Mesendoderm (in vitro differentiated cells): ENCODE data around the gene GMCL1.

Source experiments
- DNase-seq: peaks from one replicate; pipeline ENCODE4 v3.0.0; 2013
- H2AK5ac ChIP-seq: 2 replicates; pipeline ENCODE4 v1.6.1; 2013; ENCODE audit warnings: low read length, inconsistent platforms
- H2BK120ac ChIP-seq: 2 replicates; pipeline ENCODE4 v1.6.1; 2013; ENCODE audit warnings: low read depth, mild to moderate bottlenecking, low read length, moderate library complexity, mixed read lengths
- H2BK15ac ChIP-seq: replicated peaks from 2 replicates; pipeline ENCODE4 v1.6.1; 2013; ENCODE audit warnings: low read depth, mild to moderate bottlenecking, moderate library complexity
- H2BK5ac ChIP-seq: 2 replicates; pipeline ENCODE4 v1.6.1; 2013; ENCODE audit warnings: low read length, inconsistent platforms
- H3K18ac ChIP-seq: 2 replicates; pipeline ENCODE4 v1.6.1; 2013; ENCODE audit warnings: mild to moderate bottlenecking, low read length, mixed read lengths
- H3K23ac ChIP-seq: one replicate; pipeline ENCODE4 v1.6.1; 2013; ENCODE audit warnings: low read length
- H3K27ac ChIP-seq: 2 replicates; pipeline ENCODE4 v1.5.1; 2013; ENCODE audit warnings: low read depth, mild to moderate bottlenecking, inconsistent platforms, low read length, moderate library complexity
- H3K27me3 ChIP-seq: 2 replicates; pipeline ENCODE4 v1.6.1; 2013; ENCODE audit warnings: low read length, control low read depth, mild to moderate bottlenecking, inconsistent platforms; ENCODE audit not compliant: insufficient read depth, poor library complexity
- H3K36me3 ChIP-seq: 2 replicates; pipeline ENCODE4 v1.6.1; 2013; ENCODE audit warnings: low read length, inconsistent platforms; ENCODE audit not compliant: control insufficient read depth, insufficient read depth
- H3K4ac ChIP-seq: one replicate; pipeline ENCODE4 v1.6.1; 2013; ENCODE audit warnings: low read depth, mild to moderate bottlenecking, low read length, moderate library complexity
- H3K4me1 ChIP-seq: 2 replicates; pipeline ENCODE4 v1.6.1; 2013; ENCODE audit warnings: low read depth, low read length, inconsistent platforms; ENCODE audit not compliant: control insufficient read depth
- H3K4me2 ChIP-seq: 2 replicates; pipeline ENCODE4 v1.6.1; 2013; ENCODE audit warnings: low read length
- H3K4me3 ChIP-seq: 2 replicates; pipeline ENCODE4 v1.5.1; 2013; ENCODE audit warnings: mild to moderate bottlenecking, low read length
- H3K56ac ChIP-seq: one replicate; pipeline ENCODE4 v1.6.1; 2013; ENCODE audit warnings: low read length
- H3K79me1 ChIP-seq: 2 replicates; pipeline ENCODE4 v1.6.1; 2013; ENCODE audit warnings: low read length, inconsistent platforms
- H3K79me2 ChIP-seq: 2 replicates; pipeline ENCODE4 v1.6.1; 2013; ENCODE audit warnings: mild to moderate bottlenecking, low read length; ENCODE audit not compliant: control insufficient read depth, insufficient read depth
- H3K9ac ChIP-seq: 2 replicates; pipeline ENCODE4 v1.6.1; 2013; ENCODE audit warnings: low read length, inconsistent platforms
- H4K5ac ChIP-seq: one replicate; pipeline ENCODE4 v1.6.1; 2013; ENCODE audit warnings: low read length
- H4K8ac ChIP-seq: one replicate; pipeline ENCODE4 v1.6.1; 2013; ENCODE audit warnings: low read depth, mild to moderate bottlenecking, control low read depth, low read length, moderate library complexity
- WGBS: extraction: QIAGEN DNeasy Blood & Tissue Kit; methylation state at CpG from one replicate; pipeline ENCODE4 v1.1.7; 2013; ENCODE audit warnings: low lambda C conversion rate, missing lambda C conversion rate; ENCODE audit not compliant: insufficient coverage; ENCODE audit errors: extremely low coverage; 5-methylcytosine and 5-hydroxymethylcytosine counted together

Gene GMCL1

DNA sequence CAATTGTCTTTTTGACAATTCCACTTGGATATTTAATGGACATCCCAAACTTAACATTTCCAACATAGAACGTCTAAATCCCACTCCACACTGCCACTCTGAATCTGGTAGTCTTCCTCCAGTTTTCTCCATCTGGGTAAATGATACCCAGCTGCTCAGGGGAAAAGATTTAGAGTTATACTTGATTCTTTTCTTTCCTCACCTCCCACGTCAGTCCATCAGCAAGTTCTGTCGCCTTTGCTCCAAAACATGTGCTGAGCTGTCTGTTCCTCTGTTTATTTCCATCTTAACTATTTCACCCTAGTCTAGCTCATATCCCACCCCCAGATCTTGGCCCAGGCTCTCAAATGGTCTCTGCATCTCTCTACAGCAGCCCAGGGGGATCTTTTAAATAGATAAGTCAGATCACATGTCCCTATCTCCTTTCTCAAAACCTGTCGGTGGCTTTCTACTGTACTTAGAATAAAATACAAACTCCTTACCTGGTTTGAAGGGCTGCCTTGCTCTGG is 43.4 kb upstream of the GMCL1 start:
- Histone ChIP-seq H2BK5ac (no peak overlapping the region), H3K79me2 (no peaks in the 10 kb centered on the region), H4K8ac (no peak overlapping the region), H3K4me1 (peaks cover 6% of the 10 kb centered on the region), H2AK5ac (no peak overlapping the region), H3K36me3 (no peaks in the 10 kb centered on the region), H3K27ac (no peak overlapping the region), H3K18ac (no peak overlapping the region), H3K4me2 (no peak overlapping the region), H4K5ac (no peak overlapping the region), H3K4me3 (no peak overlapping the region), H2BK120ac (no peak overlapping the region), H3K27me3 (no peaks in the 10 kb centered on the region), H3K4ac (no peak overlapping the region), H3K9ac (no peak overlapping the region), H3K79me1 (no peaks in the 10 kb centered on the region), H3K56ac (no peak overlapping the region), H3K23ac (no peak overlapping the region), H2BK15ac (no peak overlapping the region)
- no peak for DNase-seq
- WGBS, result no CpG with 5 or more reads among the region's 4 CpGs

DNA sequence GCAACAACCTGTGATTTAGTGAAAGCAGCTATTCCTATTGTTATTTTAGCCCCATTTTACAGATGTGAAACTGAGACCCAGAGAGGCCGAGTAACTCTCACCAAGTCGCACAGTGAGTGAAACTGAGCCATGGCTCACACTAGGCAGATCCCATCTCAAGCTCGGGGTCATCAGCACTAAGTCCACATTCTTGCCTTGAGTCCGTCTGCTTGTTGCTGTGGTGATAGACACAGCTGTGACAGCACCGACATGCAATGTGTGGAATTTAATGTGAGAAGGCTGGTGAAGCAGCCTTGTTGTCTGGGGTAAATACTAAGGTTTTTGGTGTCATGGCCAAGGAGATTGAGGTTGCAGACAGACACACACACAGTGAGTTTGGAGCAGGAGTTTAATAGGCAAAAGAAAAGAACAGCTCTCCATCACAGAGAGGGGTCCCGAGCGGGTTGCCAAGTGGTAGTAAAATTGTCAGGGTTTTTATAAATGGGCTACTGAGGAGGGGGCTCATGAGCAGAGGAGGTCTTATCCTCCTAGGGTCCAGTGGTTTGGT is 40.2 kb upstream of the GMCL1 start:
- no peak overlapping the region for H3K9ac ChIP-seq
- H3K4me2 ChIP-seq, result no peak overlapping the region
- H2BK15ac ChIP-seq, result no peak overlapping the region
- peak; percentile 98 for DNase-seq
- no peak overlapping the region for H3K56ac ChIP-seq
- H3K36me3 ChIP-seq, result no peaks in the 10 kb centered on the region
- no peak overlapping the region for H3K23ac ChIP-seq
- no peaks in the 10 kb centered on the region for H3K79me1 ChIP-seq
- peak overlapping the region; percentile 7 for H3K27ac ChIP-seq
- no peak overlapping the region for H4K8ac ChIP-seq
- no peak overlapping the region for H3K18ac ChIP-seq
- H3K4me3 ChIP-seq, result no peak overlapping the region
- no peak overlapping the region for H2BK5ac ChIP-seq
- H3K27me3 ChIP-seq, result no peaks in the 10 kb centered on the region
- no peak overlapping the region for H2BK120ac ChIP-seq
- H3K79me2 ChIP-seq, result no peaks in the 10 kb centered on the region
- no peak overlapping the region for H4K5ac ChIP-seq
- no peak overlapping the region for H2AK5ac ChIP-seq
- peaks cover 3% of the 10 kb centered on the region for H3K4me1 ChIP-seq
- H3K4ac ChIP-seq, result no peak overlapping the region
- no CpG with 5 or more reads among the region's 7 CpGs for WGBS

DNA sequence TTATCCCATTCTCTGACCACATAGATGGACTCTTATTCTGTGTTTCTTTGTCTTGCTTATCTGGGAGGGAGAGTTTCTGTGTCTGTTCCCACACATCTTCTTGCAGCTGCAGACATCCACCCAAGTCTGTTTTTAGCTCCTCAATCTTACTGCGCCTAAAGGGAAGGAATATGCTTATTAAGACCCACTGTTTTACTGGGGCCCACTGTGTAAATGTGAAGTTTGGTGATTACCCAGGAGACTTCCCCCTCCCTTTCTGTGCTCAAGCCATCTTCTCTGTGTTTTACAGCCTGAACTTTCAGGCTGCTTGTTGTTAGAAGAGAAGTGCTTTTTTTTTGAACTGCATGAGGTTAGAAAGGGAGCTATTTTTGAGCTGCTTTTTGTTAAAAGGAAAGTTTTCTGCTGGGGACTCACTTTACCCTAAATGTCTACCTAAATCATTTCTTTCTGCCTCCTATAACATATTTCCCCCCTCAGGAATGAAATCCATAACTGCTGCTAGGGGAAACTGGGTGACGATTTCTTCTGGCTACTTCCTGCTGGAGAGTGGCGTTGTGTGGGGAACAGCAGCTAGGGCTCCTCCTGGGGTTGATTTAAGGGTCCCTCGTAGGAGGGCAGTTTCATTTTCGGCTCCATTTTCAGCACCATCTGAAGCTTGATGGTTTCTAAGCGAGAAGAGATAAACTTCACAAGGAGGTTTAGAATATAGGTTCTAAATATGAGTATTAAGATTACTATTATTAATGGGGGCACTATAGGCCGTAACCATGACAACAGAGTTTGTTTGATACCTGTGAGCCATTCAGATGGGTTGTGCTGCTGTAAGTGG is 39.5 kb upstream of the GMCL1 start:
- Histone ChIP-seq H3K79me2 (no peaks in the 10 kb centered on the region), H4K5ac (no peak overlapping the region), H2BK5ac (no peak overlapping the region), H3K27ac (peak overlapping the region; percentile 7), H2BK120ac (no peak overlapping the region), H4K8ac (no peak overlapping the region), H3K36me3 (no peaks in the 10 kb centered on the region), H3K18ac (no peak overlapping the region), H3K23ac (no peak overlapping the region), H3K4me1 (peaks cover 3% of the 10 kb centered on the region), H3K79me1 (no peaks in the 10 kb centered on the region), H3K4ac (no peak overlapping the region), H3K27me3 (no peaks in the 10 kb centered on the region), H2BK15ac (no peak overlapping the region), H2AK5ac (no peak overlapping the region), H3K4me2 (no peak overlapping the region), H3K9ac (no peak overlapping the region), H3K4me3 (no peak overlapping the region), H3K56ac (no peak overlapping the region)
- whole genome bisulfite sequencing, result no CpG with 5 or more reads among the region's 7 CpGs
- peak; percentile 53 for DNase-seq

DNA sequence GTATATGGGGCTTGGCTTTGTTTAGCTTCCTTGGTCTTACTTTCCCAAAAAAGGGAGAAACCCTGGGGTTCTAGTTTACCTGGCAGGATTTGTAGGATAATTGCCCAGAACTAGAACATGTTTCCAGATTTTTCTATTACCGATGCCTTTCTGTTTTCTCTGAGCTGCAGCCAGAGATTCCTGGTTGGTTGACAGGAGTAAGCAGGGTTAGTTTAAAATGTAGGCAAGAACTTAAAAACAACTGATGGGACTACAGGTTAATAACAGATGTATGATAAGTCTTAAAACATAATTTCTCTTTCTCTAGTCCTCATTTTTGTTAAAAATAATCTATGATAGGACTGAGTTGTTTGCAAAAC is 38.9 kb upstream of the GMCL1 start:
- H3K4me2 ChIP-seq, result no peak overlapping the region
- no peak overlapping the region for H4K5ac ChIP-seq
- H3K56ac ChIP-seq, result no peak overlapping the region
- H3K27me3 ChIP-seq, result no peaks in the 10 kb centered on the region
- no peaks in the 10 kb centered on the region for H3K79me1 ChIP-seq
- H2BK5ac ChIP-seq, result no peak overlapping the region
- H3K36me3 ChIP-seq, result no peaks in the 10 kb centered on the region
- H3K18ac ChIP-seq, result no peak overlapping the region
- H3K79me2 ChIP-seq, result no peaks in the 10 kb centered on the region
- peaks cover 3% of the 10 kb centered on the region for H3K4me1 ChIP-seq
- H2BK15ac ChIP-seq, result no peak overlapping the region
- H3K27ac ChIP-seq, result no peak overlapping the region
- H2BK120ac ChIP-seq, result no peak overlapping the region
- H2AK5ac ChIP-seq, result no peak overlapping the region
- no peak overlapping the region for H4K8ac ChIP-seq
- DNase-seq, result no peak
- H3K4me3 ChIP-seq, result no peak overlapping the region
- H3K4ac ChIP-seq, result no peak overlapping the region
- WGBS, result no CpG with 5 or more reads among the region's 1 CpG
- H3K23ac ChIP-seq, result no peak overlapping the region
- no peak overlapping the region for H3K9ac ChIP-seq

DNA sequence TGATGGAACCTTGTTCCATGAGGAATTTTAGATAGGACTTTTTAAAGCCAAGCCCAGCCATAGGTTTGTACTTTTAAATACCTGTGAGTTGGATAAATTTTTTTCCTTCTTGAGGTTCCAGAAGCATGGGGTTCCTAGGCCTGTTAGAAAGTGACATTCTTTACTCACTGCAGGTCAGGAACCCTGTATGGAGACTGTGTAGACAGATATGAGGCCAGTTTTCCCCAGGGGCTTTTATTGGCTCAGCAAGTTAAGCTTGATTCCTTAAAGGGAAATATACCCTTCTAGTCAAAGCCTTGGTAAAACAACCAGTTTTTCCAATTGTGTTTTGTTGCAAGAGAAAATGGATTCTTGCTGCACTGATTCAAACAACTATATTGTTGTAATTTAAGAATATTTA is 38.4 kb upstream of the GMCL1 start:
- H3K4me1 ChIP-seq, result peaks cover 3% of the 10 kb centered on the region
- no peak overlapping the region for H3K4ac ChIP-seq
- DNase-seq, result no peak
- no peaks in the 10 kb centered on the region for H3K36me3 ChIP-seq
- H4K8ac ChIP-seq, result no peak overlapping the region
- H3K79me1 ChIP-seq, result no peaks in the 10 kb centered on the region
- H2BK15ac ChIP-seq, result no peak overlapping the region
- no peak overlapping the region for H3K56ac ChIP-seq
- H3K23ac ChIP-seq, result no peak overlapping the region
- H3K79me2 ChIP-seq, result no peaks in the 10 kb centered on the region
- no peaks in the 10 kb centered on the region for H3K27me3 ChIP-seq
- no peak overlapping the region for H3K4me2 ChIP-seq
- no peak overlapping the region for H3K9ac ChIP-seq
- H2AK5ac ChIP-seq, result no peak overlapping the region
- H3K4me3 ChIP-seq, result no peak overlapping the region
- no peak overlapping the region for H3K18ac ChIP-seq
- H2BK5ac ChIP-seq, result no peak overlapping the region
- no peak overlapping the region for H2BK120ac ChIP-seq
- H3K27ac ChIP-seq, result no peak overlapping the region
- H4K5ac ChIP-seq, result no peak overlapping the region
